SJSA1 (cell line): ENCODE results near the gene MIEN1. TPM values are rescaled to one million over a fixed set of nuclear protein-coding genes. Genes with fewer than 3 reads are reported as not detected.
A peak's percentile ranks its signal among the peaks of the same experiment; 100 is the strongest.
"Not testable (repeated sequence)": the region's sequence is repeated elsewhere in the genome, so short reads cannot be mapped to it uniquely, and the experiment has no call there.

Source experiments
- DNase-seq, 2 experiments: peaks; one replicate each; pipeline ENCODE4 v3.0.0-alpha.2; 2015 to 2020; ENCODE audit warnings: low spot score in 2 of 2, low read depth in 1 of 2
- H3K27ac ChIP-seq: fragments of 250-450 bp; sonication (Bioruptor Pico); 2 replicates; pipeline ENCODE4 v1.5.1; 2020; ENCODE audit warnings: mild to moderate bottlenecking, moderate library complexity
- H3K27me3 ChIP-seq: fragments of 250-450 bp; sonication (Bioruptor Pico); replicated peaks from 2 replicates; pipeline ENCODE4 v1.5.1; 2020; ENCODE audit warnings: mild to moderate bottlenecking, moderate library complexity
- H3K36me3 ChIP-seq: fragments of 250-450 bp; sonication (Bioruptor Pico); 2 replicates; pipeline ENCODE4 v1.5.1; 2020; ENCODE audit warnings: mild to moderate bottlenecking
- H3K4me1 ChIP-seq: fragments of 250-450 bp; sonication (Bioruptor Pico); replicated peaks from 2 replicates; pipeline ENCODE4 v1.6.1; 2021; ENCODE audit warnings: mild to moderate bottlenecking
- H3K4me3 ChIP-seq: fragments of 250-450 bp; sonication (Bioruptor Pico); 2 replicates; pipeline ENCODE4 v1.5.1; 2020; ENCODE audit warnings: mild to moderate bottlenecking
- H3K9me3 ChIP-seq: fragments of 250-450 bp; sonication (Bioruptor Pico); replicated peaks from 2 replicates; pipeline ENCODE4 v1.5.1; 2020; ENCODE audit warnings: mild to moderate bottlenecking
- total RNA-seq: library from RNA; depleted of rRNA; stranded (reverse); fragments of >200 nt; shearing (Covaris generic); gene quantifications from 2 replicates; pipeline ENCODE4 v1.2.3, GENCODE V29; 2014

MIEN1 gene
- total RNA-seq, 1 experiment from 2014 or later = 53.3 TPM

GRCh38 chr17:39699818-39700147 is 30.5 kb downstream of the MIEN1 start, which contains the start of gene ERBB2:
Gene ERBB2, plus strand, starts transcription at chr17:39700064. Its CDS starts 175 bp downstream, at chr17:39700239.
- DNase-seq = peak; percentile 64 to 74
- Histone ChIP-seq H3K36me3 (peaks cover 4% of the 10 kb centered on the region; the same call in 1 of the 2 replicates), H3K27ac (peak within 1 kb of the TSS; percentile 39), H3K27me3 (no peaks in the 10 kb centered on the region), H3K4me1 (peaks cover 18% of the 10 kb centered on the region), H3K9me3 (no peaks in the 10 kb centered on the region), H3K4me3 (peak within 1 kb of the TSS; percentile 77)

GRCh38 chr17:39699157-39699817 is 31.0 kb downstream of the MIEN1 start:
- H3K36me3 ChIP-seq, DNase-seq, H3K9me3 ChIP-seq, H3K27me3 ChIP-seq: not testable (repeated sequence)
- Histone ChIP-seq H3K4me1 (peaks cover 18% of the 10 kb centered on the region), H3K4me3 (peak overlapping the region; percentile 77), H3K27ac (peak overlapping the region; percentile 39; the same call in 1 of the 2 replicates)

GRCh38 chr17:39697961-39698360 is 32.4 kb downstream of the MIEN1 start:
- H3K9me3 ChIP-seq = no peaks in the 10 kb centered on the region
- no peak for DNase-seq

GRCh38 chr17:39696731-39697130 is 33.6 kb downstream of the MIEN1 start:
- H3K4me3 ChIP-seq = no peak overlapping the region
- H3K27ac ChIP-seq = no peak overlapping the region
- peaks cover 4% of the 10 kb centered on the region; the same call in 1 of the 2 replicates for H3K36me3 ChIP-seq
- peaks cover 16% of the 10 kb centered on the region for H3K4me1 ChIP-seq
- H3K27me3 ChIP-seq = no peaks in the 10 kb centered on the region
- no peaks in the 10 kb centered on the region for H3K9me3 ChIP-seq
- no peak for DNase-seq

More at GRCh38 chr17:39697961-39698360, 32.4 kb downstream of the MIEN1 start:
- peaks cover 18% of the 10 kb centered on the region for H3K4me1 ChIP-seq
- no peak overlapping the region for H3K4me3 ChIP-seq
- no peak overlapping the region for H3K27ac ChIP-seq
- H3K36me3 ChIP-seq = peaks cover 4% of the 10 kb centered on the region; the same call in 1 of the 2 replicates
- no peaks in the 10 kb centered on the region for H3K27me3 ChIP-seq

GRCh38 chr17:39695089-39695474 is 35.2 kb downstream of the MIEN1 start:
- Histone ChIP-seq H3K27me3 (no peaks in the 10 kb centered on the region), H3K27ac (no peak overlapping the region), H3K36me3 (peaks cover under 1% of the 10 kb centered on the region; the same call in 1 of the 2 replicates), H3K4me3 (no peak overlapping the region), H3K4me1 (peaks cover 8% of the 10 kb centered on the region; the same call in 1 of the 2 replicates), H3K9me3 (no peaks in the 10 kb centered on the region)
- no peak for DNase-seq

GRCh38 chr17:39694593-39694992 is 35.7 kb downstream of the MIEN1 start:
- H3K4me1 ChIP-seq = peaks cover 7% of the 10 kb centered on the region; the same call in 1 of the 2 replicates
- H3K9me3 ChIP-seq = no peaks in the 10 kb centered on the region
- H3K36me3 ChIP-seq = no peaks in the 10 kb centered on the region
- no peak overlapping the region for H3K4me3 ChIP-seq
- no peaks in the 10 kb centered on the region for H3K27me3 ChIP-seq
- no peak overlapping the region for H3K27ac ChIP-seq
- no peak for DNase-seq

- Histone ChIP-seq H3K4me3 (peak overlapping the region; percentile 46), H3K9me3 (no peaks in the 10 kb centered on the region), H3K27me3 (no peaks in the 10 kb centered on the region), H3K4me1 (peaks cover 9% of the 10 kb centered on the region; the same call in 1 of the 2 replicates), H3K27ac (no peak overlapping the region), H3K36me3 (no peaks in the 10 kb centered on the region)
- no peak for DNase-seq
Observed at GRCh38 chr17:39688945-39689344, 41.4 kb downstream of the MIEN1 start.

- H3K4me3 ChIP-seq = peak overlapping the region; percentile 46
- no peaks in the 10 kb centered on the region for H3K9me3 ChIP-seq
- no peak overlapping the region for H3K27ac ChIP-seq
- DNase-seq = no peak
- no peaks in the 10 kb centered on the region for H3K27me3 ChIP-seq
- no peaks in the 10 kb centered on the region for H3K36me3 ChIP-seq
- peaks cover 9% of the 10 kb centered on the region; the same call in 1 of the 2 replicates for H3K4me1 ChIP-seq
Observed at GRCh38 chr17:39688475-39688835, 41.9 kb downstream of the MIEN1 start.

- DNase-seq = peak; percentile 92 to 95
- no peaks in the 10 kb centered on the region for H3K9me3 ChIP-seq
- H3K4me1 ChIP-seq = peaks cover 9% of the 10 kb centered on the region; the same call in 1 of the 2 replicates
- no peaks in the 10 kb centered on the region for H3K27me3 ChIP-seq
- H3K4me3 ChIP-seq = peak within 1 kb of the TSS; percentile 46
- H3K27ac ChIP-seq = peak within 1 kb of the TSS; percentile 79
- no peaks in the 10 kb centered on the region for H3K36me3 ChIP-seq
Observed at GRCh38 chr17:39687546-39688474, 42.5 kb downstream of the MIEN1 start, which contains the start of gene PGAP3. Gene PGAP3, minus strand, starts transcription at chr17:39688057. Its CDS starts 43 bp downstream, at chr17:39688014.

GRCh38 chr17:39687101-39687545 is 43.2 kb downstream of the MIEN1 start:
- Histone ChIP-seq H3K27me3 (no peaks in the 10 kb centered on the region), H3K4me3 (peak overlapping the region; percentile 46), H3K4me1 (peaks cover 9% of the 10 kb centered on the region; the same call in 1 of the 2 replicates), H3K36me3 (no peaks in the 10 kb centered on the region), H3K27ac (no peak overlapping the region), H3K9me3 (no peaks in the 10 kb centered on the region)
- DNase-seq = no peak

- no peak for DNase-seq
- Histone ChIP-seq H3K36me3 (no peaks in the 10 kb centered on the region), H3K4me3 (no peak overlapping the region), H3K9me3 (no peaks in the 10 kb centered on the region), H3K27me3 (no peaks in the 10 kb centered on the region), H3K27ac (no peak overlapping the region), H3K4me1 (peaks cover 9% of the 10 kb centered on the region; the same call in 1 of the 2 replicates)
Observed at GRCh38 chr17:39684369-39685192, 45.8 kb downstream of the MIEN1 start.

GRCh38 chr17:39683295-39683939 is 46.9 kb downstream of the MIEN1 start:
- Histone ChIP-seq H3K9me3 (no peaks in the 10 kb centered on the region), H3K36me3 (no peaks in the 10 kb centered on the region), H3K27me3 (no peaks in the 10 kb centered on the region), H3K4me3 (no peak overlapping the region), H3K4me1 (peaks cover 3% of the 10 kb centered on the region; the same call in 1 of the 2 replicates), H3K27ac (no peak overlapping the region)
- no peak for DNase-seq
